Transverse colon (tissue), 4 donors: ENCODE data around the gene CDH13.

Experiments
- CTCF ChIP-seq, 5 experiments: fragments of 200-600 bp in 3 of 5; fragments of 450-650 bp in 2 of 5; sonication (generic) in 3 of 5; IDR thresholded peaks; 1 replicate in 2 of 5; 2 replicates in 3 of 5; pipeline ENCODE4 v1.5.1; 2016 to 2017; ENCODE audit warnings: antibody characterized with exemption in 5 of 5, inconsistent platforms in 3 of 5, mild to moderate bottlenecking in 2 of 5, moderate library complexity in 1 of 5
- POLR2A ChIP-seq: fragments of 450-650 bp; IDR thresholded peaks from one replicate; pipeline ENCODE4 v1.6.1; 2016; ENCODE audit warnings: antibody characterized with exemption, mild to moderate bottlenecking, moderate library complexity
- POLR2AphosphoS5 ChIP-seq, 3 donors: sonication (generic); formaldehyde crosslinking; IDR thresholded peaks; one replicate each; pipeline ENCODE4 v1.6.1; 2016; ENCODE audit warnings: antibody characterized with exemption in 3 of 3

- no peak for TF ChIP-seq CTCF (IDR thresholded peaks at IDR 0.05)
- no peak for TF ChIP-seq POLR2AphosphoS5 (IDR thresholded peaks at IDR 0.05)
- TF ChIP-seq POLR2A = no peak
These were observed 1209.1 kb downstream of the CDH13 start for GRCh38 chr16:83835586-83836566.
